Stimulated activated naive CD8-positive, alpha-beta T cell treated with anti-CD3 and anti-CD28 coated beads, Interleukin-15, Interleukin-2, amounts not matched to agents 100 ng/mL and 50 ng/mL, for 24 hours (primary cell): ENCODE results near the gene PLXNB1.

Experiments
- H3K27ac Mint-ChIP-seq: one replicate; pipeline ENCODE4 v1.8.0; 2021; ENCODE audit warnings: mild to moderate bottlenecking, mixed read lengths
- H3K27me3 Mint-ChIP-seq: one replicate; pipeline ENCODE4 v1.8.0; 2021; ENCODE audit warnings: mixed read lengths
- H3K36me3 Mint-ChIP-seq: one replicate; pipeline ENCODE4 v1.8.0; 2021; ENCODE audit warnings: low read depth, mixed read lengths
- H3K4me1 Mint-ChIP-seq: one replicate; pipeline ENCODE4 v1.8.0; 2021; ENCODE audit warnings: low read depth, mixed read lengths
- H3K4me3 Mint-ChIP-seq: one replicate; pipeline ENCODE4 v1.8.0; 2021; ENCODE audit warnings: mild to moderate bottlenecking, mixed read lengths
- H3K9me3 Mint-ChIP-seq: one replicate; pipeline ENCODE4 v1.8.0; 2021; ENCODE audit warnings: mixed read lengths

The PLXNB1 gene

GRCh38 chr3:48411606-48412374, 18.1 kb downstream of the PLXNB1 start:
- no peaks in the 10 kb centered on the region for H3K27me3 Mint-ChIP-seq
- H3K27ac Mint-ChIP-seq = no peak overlapping the region
- H3K9me3 Mint-ChIP-seq = no peaks in the 10 kb centered on the region
- H3K4me3 Mint-ChIP-seq = no peak overlapping the region
- H3K4me1 Mint-ChIP-seq = no peaks in the 10 kb centered on the region
- H3K36me3 Mint-ChIP-seq = no peaks in the 10 kb centered on the region

GRCh38 chr3:48411041-48411588, 18.8 kb downstream of the PLXNB1 start:
- Mint-ChIP-seq H3K27me3 (no peaks in the 10 kb centered on the region), H3K9me3 (no peaks in the 10 kb centered on the region), H3K36me3 (no peaks in the 10 kb centered on the region), H3K4me1 (no peaks in the 10 kb centered on the region), H3K4me3 (no peak overlapping the region), H3K27ac (no peak overlapping the region)

DNA sequence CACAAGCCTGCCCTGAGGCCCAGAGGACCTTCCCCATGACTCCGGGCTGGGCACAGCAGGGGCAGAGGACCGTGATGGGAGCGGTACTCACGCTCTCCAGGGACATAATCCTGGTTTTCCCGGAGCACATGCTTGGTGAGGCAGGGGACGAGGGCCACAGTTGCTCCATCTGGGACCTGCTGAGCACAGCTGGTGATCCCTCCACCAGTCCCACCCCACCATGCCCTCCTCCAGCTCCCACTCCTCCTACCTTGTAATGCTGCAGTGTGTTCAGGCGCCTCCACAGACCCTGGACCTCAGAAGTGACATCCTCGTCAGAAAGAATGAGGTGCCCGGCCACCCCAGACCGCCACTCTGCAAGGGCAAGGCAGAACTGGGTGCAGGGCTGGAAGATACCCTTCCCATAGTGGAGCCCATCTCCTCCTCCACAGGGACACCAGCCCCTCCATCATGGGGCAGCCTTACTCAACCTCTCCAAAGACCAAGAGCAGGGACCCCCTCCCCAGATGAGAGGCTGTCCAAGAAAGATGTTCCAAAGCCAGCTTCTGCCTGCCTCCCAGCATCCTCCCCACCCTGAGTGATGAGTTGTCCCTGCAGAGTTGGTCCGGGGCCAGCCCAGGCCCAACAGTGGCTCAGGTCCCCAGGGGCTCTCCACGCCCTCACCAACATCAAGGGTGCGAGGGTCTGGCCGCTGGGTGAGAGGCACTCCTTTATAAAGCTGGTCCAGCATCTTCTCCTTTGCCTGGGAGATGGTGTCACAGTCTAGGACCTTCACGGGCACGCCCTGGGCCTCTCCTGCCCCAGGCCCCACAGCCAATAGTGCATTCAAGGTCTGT, 19.5 kb downstream of the PLXNB1 start:
- no peaks in the 10 kb centered on the region for H3K36me3 Mint-ChIP-seq
- H3K9me3 Mint-ChIP-seq = no peaks in the 10 kb centered on the region
- no peak overlapping the region for H3K4me3 Mint-ChIP-seq
- H3K4me1 Mint-ChIP-seq = no peaks in the 10 kb centered on the region
- H3K27ac Mint-ChIP-seq = no peak overlapping the region
- H3K27me3 Mint-ChIP-seq = no peaks in the 10 kb centered on the region

DNA sequence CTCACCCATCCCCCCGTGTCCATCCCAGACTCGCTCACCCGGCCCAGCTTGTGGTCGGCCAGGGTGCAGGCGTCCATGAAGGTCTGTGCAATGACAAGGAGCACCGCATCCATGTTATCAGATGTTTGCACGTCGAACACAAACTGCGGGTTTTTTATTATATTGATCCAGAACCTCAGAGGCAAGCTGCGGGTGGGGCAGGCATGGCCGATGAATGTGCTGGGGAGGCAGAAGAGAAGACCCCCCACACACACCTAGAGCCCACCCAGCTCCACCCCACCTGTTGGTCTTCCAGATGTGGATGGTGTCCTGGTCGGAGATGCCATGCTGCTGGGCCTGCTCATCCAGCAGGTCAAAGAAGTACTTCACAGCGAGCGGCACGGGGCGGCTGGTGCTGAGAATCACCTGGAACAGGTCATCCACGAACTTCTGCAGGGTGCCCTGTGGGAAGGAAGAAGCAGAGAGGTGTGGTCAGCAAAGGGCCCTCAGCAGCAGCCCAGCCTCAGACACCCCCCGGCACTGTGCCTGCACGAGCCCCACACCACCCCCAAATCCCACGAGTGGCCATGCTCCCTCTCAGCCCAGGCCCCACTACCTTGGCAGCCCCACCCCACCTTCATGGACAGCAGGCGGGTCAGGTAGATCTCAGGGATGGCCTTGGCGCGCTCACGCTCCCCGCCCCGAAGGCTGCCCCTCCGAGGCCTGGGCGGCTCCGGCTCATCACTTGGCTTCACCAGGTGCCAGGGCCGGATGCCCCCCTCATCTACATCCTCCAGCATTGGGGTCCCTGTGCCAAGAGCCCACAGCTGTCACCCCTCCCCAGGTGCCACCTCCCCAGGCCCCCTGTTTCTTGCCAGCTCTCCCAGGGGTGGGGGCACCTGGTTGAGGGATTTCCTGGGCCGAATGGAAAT, 20.3 kb downstream of the PLXNB1 start:
- H3K36me3 Mint-ChIP-seq = no peaks in the 10 kb centered on the region
- no peaks in the 10 kb centered on the region for H3K4me1 Mint-ChIP-seq
- no peaks in the 10 kb centered on the region for H3K27me3 Mint-ChIP-seq
- H3K27ac Mint-ChIP-seq = no peak overlapping the region
- H3K9me3 Mint-ChIP-seq = no peaks in the 10 kb centered on the region
- H3K4me3 Mint-ChIP-seq = no peak overlapping the region

DNA sequence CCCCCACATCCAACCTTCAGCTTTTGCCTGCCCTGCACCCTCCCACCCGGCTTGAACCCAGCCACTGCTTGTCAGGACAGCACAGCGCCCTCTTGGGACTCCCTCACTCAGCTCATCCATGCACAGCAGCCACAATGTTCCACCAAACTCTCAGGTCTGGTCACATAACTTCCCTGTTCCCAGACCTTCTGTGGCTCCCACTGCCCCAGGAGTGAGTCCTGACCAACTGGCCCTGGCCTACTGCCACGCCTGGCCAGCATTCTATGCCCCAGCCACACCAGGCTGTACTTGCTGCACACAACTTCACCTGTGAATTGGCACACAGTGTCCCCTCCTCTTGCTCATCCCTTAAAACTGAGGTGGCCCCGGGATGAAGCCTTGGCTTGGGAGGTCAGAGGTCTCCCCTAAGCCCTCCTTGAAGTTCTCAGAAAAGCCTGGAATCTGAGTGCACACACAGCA, 21.0 kb downstream of the PLXNB1 start:
- Mint-ChIP-seq H3K27ac (no peak overlapping the region), H3K36me3 (no peaks in the 10 kb centered on the region), H3K27me3 (no peaks in the 10 kb centered on the region)

GRCh38 chr3:48407542-48408099, 22.3 kb downstream of the PLXNB1 start:
- no peaks in the 10 kb centered on the region for H3K9me3 Mint-ChIP-seq
- no peak overlapping the region for H3K27ac Mint-ChIP-seq
- H3K4me1 Mint-ChIP-seq = no peaks in the 10 kb centered on the region
- H3K27me3 Mint-ChIP-seq = no peaks in the 10 kb centered on the region
- H3K4me3 Mint-ChIP-seq = no peak overlapping the region
- H3K36me3 Mint-ChIP-seq = no peaks in the 10 kb centered on the region

More for the DNA sequence above, 21.0 kb downstream of the PLXNB1 start:
- no peak overlapping the region for H3K4me3 Mint-ChIP-seq
- H3K9me3 Mint-ChIP-seq = no peaks in the 10 kb centered on the region
- H3K4me1 Mint-ChIP-seq = no peaks in the 10 kb centered on the region

GRCh38 chr3:48406443-48407431, 23.1 kb downstream of the PLXNB1 start:
- H3K4me3 Mint-ChIP-seq = no peak overlapping the region
- H3K4me1 Mint-ChIP-seq = no peaks in the 10 kb centered on the region

GRCh38 chr3:48405971-48406370, 23.9 kb downstream of the PLXNB1 start:
- no peaks in the 10 kb centered on the region for H3K4me1 Mint-ChIP-seq
- no peaks in the 10 kb centered on the region for H3K36me3 Mint-ChIP-seq
- H3K27me3 Mint-ChIP-seq = no peaks in the 10 kb centered on the region
- H3K27ac Mint-ChIP-seq = no peak overlapping the region
- no peak overlapping the region for H3K4me3 Mint-ChIP-seq
- no peaks in the 10 kb centered on the region for H3K9me3 Mint-ChIP-seq

More at GRCh38 chr3:48406443-48407431, 23.1 kb downstream of the PLXNB1 start:
- no peaks in the 10 kb centered on the region for H3K36me3 Mint-ChIP-seq
- no peak overlapping the region for H3K27ac Mint-ChIP-seq
- no peaks in the 10 kb centered on the region for H3K27me3 Mint-ChIP-seq
- H3K9me3 Mint-ChIP-seq = no peaks in the 10 kb centered on the region

DNA sequence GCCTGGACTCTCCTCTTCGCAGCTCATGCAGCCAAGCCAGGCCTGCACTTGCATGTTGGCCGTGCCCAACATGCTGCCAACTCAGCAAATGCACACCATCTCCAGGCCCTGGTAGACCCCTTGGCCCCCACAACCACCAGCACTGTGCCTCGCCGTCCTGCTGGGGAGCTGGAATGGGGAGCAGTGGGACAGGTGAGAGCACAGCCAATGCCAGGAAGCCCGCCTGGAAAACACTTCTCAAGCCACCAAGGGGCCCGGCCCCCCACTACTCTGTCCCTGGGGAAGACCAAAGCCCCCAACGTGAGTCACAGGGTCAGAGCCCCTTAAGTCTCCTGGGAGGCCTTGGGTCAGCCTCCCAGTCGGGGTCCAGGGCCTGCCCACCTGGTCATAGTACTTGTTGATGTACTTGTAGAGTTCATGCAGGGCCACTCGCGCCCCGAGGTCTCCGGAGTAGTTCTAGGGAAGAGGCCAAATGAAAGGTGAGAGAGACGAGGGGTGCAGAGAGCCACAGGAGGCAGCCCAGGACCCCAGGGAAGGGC, 24.5 kb downstream of the PLXNB1 start:
- Mint-ChIP-seq H3K27me3 (no peaks in the 10 kb centered on the region), H3K4me3 (no peak overlapping the region), H3K9me3 (no peaks in the 10 kb centered on the region), H3K36me3 (no peaks in the 10 kb centered on the region), H3K27ac (no peak overlapping the region), H3K4me1 (no peaks in the 10 kb centered on the region)

GRCh38 chr3:48404440-48405342, 25.2 kb downstream of the PLXNB1 start:
- no peak overlapping the region for H3K27ac Mint-ChIP-seq
- H3K9me3 Mint-ChIP-seq = no peaks in the 10 kb centered on the region
- H3K36me3 Mint-ChIP-seq = no peaks in the 10 kb centered on the region
- H3K4me1 Mint-ChIP-seq = no peaks in the 10 kb centered on the region
- H3K4me3 Mint-ChIP-seq = no peak overlapping the region
- H3K27me3 Mint-ChIP-seq = no peaks in the 10 kb centered on the region

DNA sequence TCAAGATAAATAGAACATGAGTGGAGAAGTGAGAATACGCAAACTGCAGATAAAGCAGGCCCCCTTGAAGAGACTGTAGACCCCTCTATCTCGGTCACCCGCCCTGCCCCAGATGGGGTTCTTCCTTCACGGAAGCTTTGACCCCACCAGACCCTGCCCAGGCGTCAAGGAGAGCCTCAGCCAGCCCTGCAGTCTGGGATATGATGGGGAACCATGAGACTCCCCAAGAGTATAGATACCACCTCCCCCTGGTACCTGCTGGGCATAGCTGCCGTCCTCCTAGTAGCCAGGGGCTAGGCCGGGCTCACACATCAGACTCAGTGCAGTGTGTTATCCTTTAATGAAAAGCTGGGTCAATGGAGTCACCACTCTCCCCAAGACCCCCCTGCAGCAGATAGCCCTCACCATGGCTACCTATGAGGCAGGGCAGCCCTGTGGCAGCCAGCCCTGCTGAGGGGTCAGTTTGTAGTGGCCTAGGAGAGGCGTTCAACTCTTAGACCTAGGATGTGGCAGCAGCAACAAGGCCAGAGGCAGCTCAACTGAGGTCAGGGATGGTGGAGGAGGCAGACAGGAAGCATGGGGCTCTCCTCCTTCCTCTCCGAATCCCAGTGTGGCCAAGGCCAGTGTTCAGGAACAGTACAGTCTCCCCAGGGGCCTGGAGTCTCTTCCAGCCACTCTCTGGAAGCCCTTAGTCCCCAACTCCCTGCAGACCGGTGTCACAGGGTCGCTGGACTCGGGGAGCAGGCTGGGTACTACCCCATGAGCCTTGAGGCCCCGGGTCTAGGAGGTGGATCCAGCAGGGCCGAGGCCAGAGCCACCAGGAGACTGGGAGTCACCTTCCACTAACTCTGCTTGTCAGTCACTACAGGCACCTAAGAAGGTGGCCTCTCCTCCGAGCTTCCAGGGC, 26.1 kb downstream of the PLXNB1 start:
- Mint-ChIP-seq H3K27ac (no peak overlapping the region), H3K36me3 (no peaks in the 10 kb centered on the region), H3K9me3 (no peaks in the 10 kb centered on the region), H3K4me3 (no peak overlapping the region), H3K4me1 (no peaks in the 10 kb centered on the region), H3K27me3 (no peaks in the 10 kb centered on the region)

- H3K4me1 Mint-ChIP-seq = no peaks in the 10 kb centered on the region
- H3K36me3 Mint-ChIP-seq = no peaks in the 10 kb centered on the region
- no peak overlapping the region for H3K4me3 Mint-ChIP-seq
- H3K9me3 Mint-ChIP-seq = no peaks in the 10 kb centered on the region
- no peaks in the 10 kb centered on the region for H3K27me3 Mint-ChIP-seq
- H3K27ac Mint-ChIP-seq = no peak overlapping the region
Measured at GRCh38 chr3:48402907-48403306, 27.0 kb downstream of the PLXNB1 start.
